ENCODE data around the gene WDR18. TPM values are rescaled to one million over a fixed set of nuclear protein-coding genes. Genes with fewer than 3 reads are reported as not detected.

The WDR18 gene
- total and polyA plus RNA-seq, 2 of the 4 experiments (the other 2 are of a cell fraction) = 37.1 to 56.9 TPM

- Histone ChIP-seq H2BK20ac (ENCODE audit: low read depth, low read length) (no peak overlapping the region), H3K9me3 (ENCODE audit: control insufficient read depth, insufficient read depth, low read length) (peaks cover 5% of the 10 kb centered on the region), H3K4me3 (ENCODE audit: insufficient read depth, low read depth, low read length) (no peak overlapping the region), H3K14ac (replicated peaks; ENCODE audit: low read depth, low read length) (no peak overlapping the region), H3K27me3 (ENCODE audit: control insufficient read depth, insufficient read depth, low read length) (no peaks in the 10 kb centered on the region), H3K18ac (ENCODE audit: low read depth, low read length) (no peak overlapping the region), H3K36me3 (ENCODE audit: control insufficient read depth, insufficient read depth, low read length) (peaks cover 48% of the 10 kb centered on the region), H4K91ac (ENCODE audit: insufficient read depth, low read depth, low read length) (no peak overlapping the region), H2AK5ac (ENCODE audit: low read depth, low read length) (no peak overlapping the region), H2BK15ac (ENCODE audit: low read depth, low read length) (no peak overlapping the region), H2BK120ac (ENCODE audit: low read depth, low read length) (no peak overlapping the region), H2AFZ (replicated peaks; ENCODE audit: low read length, poor library complexity) (no peak overlapping the region), H3K4me1 (ENCODE audit: control insufficient read depth, insufficient read depth, low read length) (no peaks in the 10 kb centered on the region), H3K9me1 (ENCODE audit: insufficient read depth, low read length) (no peaks in the 10 kb centered on the region), H3K79me1 (ENCODE audit: low read depth in 1 of 2, low read length in 2 of 2) (peaks cover 19 to 28% of the 10 kb centered on the region in 2 experiments), H3K9ac (ENCODE audit: low read depth, low read length) (no peak overlapping the region), H3K4me2 (ENCODE audit: low read depth, low read length) (no peak overlapping the region), H3K4ac (ENCODE audit: low read depth, low read length) (no peak overlapping the region), H4K20me1 (ENCODE audit: insufficient read depth, low read length) (peaks cover 3% of the 10 kb centered on the region; the same call in 1 of the 2 replicates), H2BK5ac (ENCODE audit: low read depth, low read length, poor library complexity, severe bottlenecking) (no peak overlapping the region), H3K56ac (ENCODE audit: extremely low read depth, insufficient read depth, low read length) (no peak overlapping the region), H4K8ac (ENCODE audit: low read depth in 2 of 2, low read length in 2 of 2) (no peak overlapping the region), H4K5ac (ENCODE audit: low read depth, low read length) (no peak overlapping the region), H3K27ac (ENCODE audit: insufficient read depth, low read length) (no peak overlapping the region), H2AK9ac (replicated peaks; ENCODE audit: low read depth, low read length, poor library complexity) (no peak overlapping the region), H3K23ac (ENCODE audit: low read depth, low read length) (no peak overlapping the region)
- no TSS peak for BruUV-seq (replicated peaks)
- no peak for DNase-seq
- ChIA-PET CTCF (interaction anchor here (0.7 kb wide), 1 partner anchor 88 kb away, joined by 3 read pairs; no protein-coding TSS in a partner anchor), POLR2A (ENCODE audit: unreplicated experiment) (no interaction called here)
- in situ Hi-C loops (cut with MboI; ENCODE audit: low sequenced_read_pairs) = no loop called here
- dilution Hi-C loops (cut with HindIII; ENCODE audit: low sequenced_read_pairs, unreplicated experiment) = no loop called here
- TF ChIP-seq RFX5 (IDR thresholded peaks at IDR 0.05; ENCODE audit: low read depth, low read length) = no peak
- TF ChIP-seq POLR2A (IDR thresholded peaks at IDR 0.05; ENCODE audit: low read depth, low read length) = no peak
- TF ChIP-seq, protein P1, sequence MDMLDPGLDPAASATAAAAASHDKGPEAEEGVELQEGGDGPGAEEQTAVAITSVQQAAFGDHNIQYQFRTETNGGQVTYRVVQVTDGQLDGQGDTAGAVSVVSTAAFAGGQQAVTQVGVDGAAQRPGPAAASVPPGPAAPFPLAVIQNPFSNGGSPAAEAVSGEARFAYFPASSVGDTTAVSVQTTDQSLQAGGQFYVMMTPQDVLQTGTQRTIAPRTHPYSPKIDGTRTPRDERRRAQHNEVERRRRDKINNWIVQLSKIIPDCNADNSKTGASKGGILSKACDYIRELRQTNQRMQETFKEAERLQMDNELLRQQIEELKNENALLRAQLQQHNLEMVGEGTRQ (IDR thresholded peaks at IDR 0.05; ENCODE audit: low read depth, low read length) = no peak
- no peak for TF ChIP-seq RAD21 (IDR thresholded peaks at IDR 0.05; ENCODE audit: low read length)
- TF ChIP-seq CEBPB (IDR thresholded peaks at IDR 0.05; ENCODE audit: low read depth, low read length) = no peak
- TF ChIP-seq, protein P2, sequence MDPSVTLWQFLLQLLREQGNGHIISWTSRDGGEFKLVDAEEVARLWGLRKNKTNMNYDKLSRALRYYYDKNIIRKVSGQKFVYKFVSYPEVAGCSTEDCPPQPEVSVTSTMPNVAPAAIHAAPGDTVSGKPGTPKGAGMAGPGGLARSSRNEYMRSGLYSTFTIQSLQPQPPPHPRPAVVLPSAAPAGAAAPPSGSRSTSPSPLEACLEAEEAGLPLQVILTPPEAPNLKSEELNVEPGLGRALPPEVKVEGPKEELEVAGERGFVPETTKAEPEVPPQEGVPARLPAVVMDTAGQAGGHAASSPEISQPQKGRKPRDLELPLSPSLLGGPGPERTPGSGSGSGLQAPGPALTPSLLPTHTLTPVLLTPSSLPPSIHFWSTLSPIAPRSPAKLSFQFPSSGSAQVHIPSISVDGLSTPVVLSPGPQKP (IDR thresholded peaks at IDR 0.05; ENCODE audit: borderline replicate concordance, low read depth, low read length) = no peak
- TF ChIP-seq SMC3 (IDR thresholded peaks at IDR 0.05; ENCODE audit: low read depth, low read length) = no peak
- no peak for TF ChIP-seq CHD1 (IDR thresholded peaks at IDR 0.05; ENCODE audit: low read depth, low read length)
- TF ChIP-seq NFE2L2 (IDR thresholded peaks at IDR 0.05; ENCODE audit: low read depth, low read length) = no peak
- TF ChIP-seq CTCF (conservative IDR thresholded peaks at IDR 0.05; ENCODE audit: low read depth, low read length) = no peak
- no peak for TF ChIP-seq RCOR1 (IDR thresholded peaks at IDR 0.05; ENCODE audit: insufficient replicate concordance, low read length)
- no peak for TF ChIP-seq MXI1 (IDR thresholded peaks at IDR 0.05; ENCODE audit: borderline replicate concordance, low read depth, low read length)
- no peak for TF ChIP-seq MAZ (IDR thresholded peaks at IDR 0.05; ENCODE audit: borderline replicate concordance, low read depth, low read length)
- no peak for TF ChIP-seq MAFK (IDR thresholded peaks at IDR 0.05; ENCODE audit: low read depth, low read length)
- TF ChIP-seq BHLHE40 (IDR thresholded peaks at IDR 0.05; ENCODE audit: low read depth, low read length) = no peak
- TF ChIP-seq FOS (IDR thresholded peaks at IDR 0.05; ENCODE audit: low read depth, low read length) = no peak
- intact Hi-C loops (cut with micrococcal nuclease) = no loop called here
- WGBS, 2 experiments (ENCODE audit: extremely low coverage in 2 of 2, insufficient read length in 1 of 2) = 80% methylated on average over 1 of the region's 6 CpGs; no CpG with 5 or more reads in 1 of the 2 experiments
- ATAC-seq (ENCODE audit: low read depth) = no peak
Measured at GRCh38 chr19:972281-972680, 11.9 kb upstream of the WDR18 start.
